Astrocyte of the cerebellum (primary cell): Measurements from ENCODE around the gene ANO9.

Experiments
- DNase-seq: peaks from one replicate; pipeline ENCODE4 v3.0.0-alpha.2; 2011; ENCODE audit warnings: low read depth
- H3K4me3 ChIP-seq: 2 replicates; pipeline ENCODE4 v1.5.1; 2011; ENCODE audit warnings: mild to moderate bottlenecking, low read depth, low read length, moderate library complexity
- in situ Hi-C: cut with HindIII; loops from 2 replicates; pipeline ENCODE4 v1.10.0; 2017; ENCODE audit warnings: low sequenced_read_pairs
- TF ChIP-seq, protein P1 (sequence below): IDR thresholded peaks from 2 replicates; pipeline ENCODE4 v1.5.1; 2012; ENCODE audit warnings: low read length, low read depth, moderate library complexity, mild to moderate bottlenecking; ENCODE audit errors: missing control alignments

ANO9 gene

DNA sequence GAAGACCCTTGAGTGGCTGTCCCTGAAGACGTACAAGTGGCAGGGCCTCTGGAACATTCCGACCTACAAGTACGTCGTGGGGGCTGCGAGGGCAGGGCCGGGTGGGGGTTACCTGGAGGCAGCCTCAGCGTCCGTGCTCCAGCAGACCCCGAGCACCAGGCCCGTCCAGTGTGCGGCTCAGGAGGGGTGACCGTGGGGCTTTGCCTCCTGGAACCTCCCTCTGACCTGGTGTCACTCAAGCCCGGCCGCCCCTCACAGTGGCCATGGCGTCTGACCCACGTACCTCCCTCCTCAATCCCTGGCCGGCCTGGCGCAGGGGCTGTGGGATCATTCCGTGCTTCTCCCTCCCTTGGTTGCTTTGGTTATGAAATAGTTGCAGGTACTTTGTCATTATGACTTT is 46.8 kb upstream of the ANO9 start:
- no peak for DNase-seq
- no peak overlapping the region for H3K4me3 ChIP-seq
- TF ChIP-seq, protein P1, sequence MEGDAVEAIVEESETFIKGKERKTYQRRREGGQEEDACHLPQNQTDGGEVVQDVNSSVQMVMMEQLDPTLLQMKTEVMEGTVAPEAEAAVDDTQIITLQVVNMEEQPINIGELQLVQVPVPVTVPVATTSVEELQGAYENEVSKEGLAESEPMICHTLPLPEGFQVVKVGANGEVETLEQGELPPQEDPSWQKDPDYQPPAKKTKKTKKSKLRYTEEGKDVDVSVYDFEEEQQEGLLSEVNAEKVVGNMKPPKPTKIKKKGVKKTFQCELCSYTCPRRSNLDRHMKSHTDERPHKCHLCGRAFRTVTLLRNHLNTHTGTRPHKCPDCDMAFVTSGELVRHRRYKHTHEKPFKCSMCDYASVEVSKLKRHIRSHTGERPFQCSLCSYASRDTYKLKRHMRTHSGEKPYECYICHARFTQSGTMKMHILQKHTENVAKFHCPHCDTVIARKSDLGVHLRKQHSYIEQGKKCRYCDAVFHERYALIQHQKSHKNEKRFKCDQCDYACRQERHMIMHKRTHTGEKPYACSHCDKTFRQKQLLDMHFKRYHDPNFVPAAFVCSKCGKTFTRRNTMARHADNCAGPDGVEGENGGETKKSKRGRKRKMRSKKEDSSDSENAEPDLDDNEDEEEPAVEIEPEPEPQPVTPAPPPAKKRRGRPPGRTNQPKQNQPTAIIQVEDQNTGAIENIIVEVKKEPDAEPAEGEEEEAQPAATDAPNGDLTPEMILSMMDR: no peak
- in situ Hi-C loops: no loop called here

DNA sequence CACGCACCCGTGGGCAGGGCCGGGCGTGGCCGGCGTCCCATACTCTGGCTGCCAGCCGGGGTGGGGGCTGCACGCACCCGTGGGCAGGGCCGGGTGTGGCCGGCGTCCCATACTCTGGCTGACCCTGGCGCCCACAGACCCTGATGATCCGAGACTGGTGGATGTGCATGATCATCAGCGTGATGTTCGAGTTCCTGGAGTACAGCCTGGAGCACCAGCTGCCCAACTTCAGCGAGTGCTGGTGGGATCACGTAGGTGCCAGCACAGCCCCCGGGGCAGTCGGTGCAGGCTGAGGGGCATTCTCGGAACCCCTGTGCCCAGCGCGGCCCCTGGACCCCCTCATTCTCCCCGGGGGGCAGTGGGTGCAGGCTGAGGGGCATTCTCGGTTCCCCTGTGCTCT is 46.3 kb upstream of the ANO9 start:
- in situ Hi-C loops: no loop called here
- TF ChIP-seq, protein P1: no peak
- H3K4me3 ChIP-seq: no peak overlapping the region
- DNase-seq: no peak

- H3K4me3 ChIP-seq: no peak overlapping the region
- in situ Hi-C loops: no loop called here
- no peak for DNase-seq
- TF ChIP-seq, protein P1: no peak
Observed at GRCh38 chr11:487571-488021, 45.8 kb upstream of the ANO9 start.

- no peak overlapping the region for H3K4me3 ChIP-seq
- no peak for DNase-seq
- in situ Hi-C loops: no loop called here
- TF ChIP-seq, protein P1: no peak
Observed at GRCh38 chr11:486189-486588, 44.4 kb upstream of the ANO9 start.

- H3K4me3 ChIP-seq: no peak overlapping the region
- TF ChIP-seq, protein P1: no peak
- no peak for DNase-seq
- in situ Hi-C loops: no loop called here
Observed at GRCh38 chr11:484616-485015, 42.8 kb upstream of the ANO9 start.

GRCh38 chr11:479311-479710 is 37.5 kb upstream of the ANO9 start:
- in situ Hi-C loops: no loop called here
- H3K4me3 ChIP-seq: no peak overlapping the region
- DNase-seq: no peak
- TF ChIP-seq, protein P1: no peak
